SK-N-SH (cell line): ENCODE results near the gene HM13. TPM values are rescaled to one million over a fixed set of nuclear protein-coding genes. Genes with fewer than 3 reads are reported as not detected.

Experiments used
- CTCF ChIA-PET: fragments of 300-600, 350-600 bp; formaldehyde crosslinking; extraction: SDS; loops from one replicate; lab custom pipeline; 2021; lab: Yijun Ruan, JAX
- POLR2A ChIA-PET: fragments of 350-600 bp; sonication (Branson Sonifier 250); formaldehyde crosslinking; extraction: SDS; loops from one replicate; lab custom pipeline; 2020; ENCODE audit warnings: antibody characterized with exemption, inconsistent platforms; lab: Yijun Ruan, JAX
- DNase-seq: peaks from one replicate; pipeline ENCODE4 v3.0.0; 2012
- H2AFZ ChIP-seq: fragments of 200-600 bp; sonication (generic); 2 replicates; pipeline ENCODE4 v1.8.1; 2016; ENCODE audit warnings: antibody characterized with exemption, mild to moderate bottlenecking, low read depth
- H3F3A ChIP-seq: fragments of 200-600 bp; sonication (generic); replicated peaks from 2 replicates; pipeline ENCODE3; 2016; ENCODE audit warnings: antibody characterized with exemption, mild to moderate bottlenecking; ENCODE audit not compliant: insufficient read depth
- H3K27ac ChIP-seq, 2 experiments: fragments of 200-500 bp in 1 of 2; fragments of 200-600 bp in 1 of 2; sonication (Bioruptor generic) in 1 of 2; sonication (generic), shearing (Covaris generic) in 1 of 2; 2 replicates each; pipeline versions ENCODE4 v1.5.1 to v1.6.1; 2014 to 2016; ENCODE audit warnings: low read depth in 2 of 2, inconsistent platforms in 1 of 2, low read length in 1 of 2, mild to moderate bottlenecking in 1 of 2, mixed read lengths in 1 of 2
- H3K27me3 ChIP-seq: fragments of 200-600 bp; sonication (generic), shearing (Covaris generic); 2 replicates; pipeline ENCODE4 v1.6.1; 2016; ENCODE audit warnings: mixed run types; ENCODE audit not compliant: insufficient read depth
- H3K36me3 ChIP-seq, 2 experiments: fragments of 200-500 bp in 1 of 2; fragments of 200-600 bp in 1 of 2; sonication (Bioruptor generic) in 1 of 2; sonication (generic) in 1 of 2; replicated peaks in 1 of 2; 2 replicates each; pipeline versions ENCODE3 to v1.5.1; 2014 to 2016; ENCODE audit warnings: low read length in 1 of 2, mild to moderate bottlenecking in 1 of 2; ENCODE audit not compliant: insufficient read depth in 2 of 2, control insufficient read depth in 1 of 2
- H3K4me1 ChIP-seq, 2 experiments: fragments of 200-500 bp in 1 of 2; fragments of 200-600 bp in 1 of 2; sonication (Bioruptor generic) in 1 of 2; sonication (generic), shearing (Covaris generic) in 1 of 2; 2 replicates each; pipeline versions ENCODE4 v1.5.1 to v1.6.1; 2014 to 2016; ENCODE audit warnings: low read depth in 1 of 2, low read length in 1 of 2, mixed run types in 1 of 2; ENCODE audit not compliant: insufficient read depth in 2 of 2, control insufficient read depth in 1 of 2
- H3K4me2 ChIP-seq: fragments of 200-600 bp; sonication (generic), shearing (Covaris generic); 2 replicates; pipeline ENCODE4 v1.6.1; 2017; ENCODE audit warnings: mixed run types
- H3K4me3 ChIP-seq, 2 experiments: fragments of 200-500 bp in 1 of 2; fragments of 200-600 bp in 1 of 2; sonication (Bioruptor generic) in 1 of 2; sonication (generic), shearing (Covaris generic) in 1 of 2; 2 replicates each; pipeline versions ENCODE4 v1.5.1 to v1.8.1; 2014 to 2016; ENCODE audit warnings: low read depth in 2 of 2, inconsistent platforms in 1 of 2, low read length in 1 of 2, mild to moderate bottlenecking in 1 of 2, mixed read lengths in 1 of 2, moderate library complexity in 1 of 2
- H3K79me2 ChIP-seq: fragments of 200-600 bp; sonication (generic); 2 replicates; pipeline ENCODE4 v1.8.1; 2017; ENCODE audit warnings: mild to moderate bottlenecking; ENCODE audit not compliant: insufficient read depth
- H3K9ac ChIP-seq: fragments of 200-600 bp; sonication (generic); 2 replicates; pipeline ENCODE4 v1.6.1; 2017; ENCODE audit warnings: mixed run types
- H3K9me2 ChIP-seq: fragments of 200-600 bp; sonication (generic); 2 replicates; pipeline ENCODE4 v1.6.1; 2017; ENCODE audit warnings: mixed run types
- H3K9me3 ChIP-seq: fragments of 200-600 bp; sonication (generic); 2 replicates; pipeline ENCODE4 v1.6.1; 2017; ENCODE audit warnings: mixed run types, mild to moderate bottlenecking, moderate library complexity
- H4K20me1 ChIP-seq: fragments of 200-600 bp; sonication (generic); 2 replicates; pipeline ENCODE4 v1.6.1; 2017; ENCODE audit warnings: mild to moderate bottlenecking, mixed run types; ENCODE audit not compliant: insufficient read depth
- CHD2 ChIP-seq: fragments of 150-350 bp; IDR thresholded peaks from 2 replicates; pipeline ENCODE4 v1.6.1; 2018; ENCODE audit warnings: low read length; ENCODE audit not compliant: partially characterized antibody
- CTCF ChIP-seq: fragments of 200-600 bp; sonication (generic); IDR thresholded peaks from 2 replicates; pipeline ENCODE4 v1.6.1; 2017; ENCODE audit warnings: antibody characterized with exemption, mild to moderate bottlenecking, moderate library complexity
- EP300 ChIP-seq, 2 experiments: IDR thresholded peaks; 2 replicates each; pipeline versions ENCODE4 v1.4.0 to v1.6.1; 2012; ENCODE audit warnings: borderline replicate concordance in 1 of 2, low read depth in 1 of 2, low read length in 1 of 2
- FOXJ3 ChIP-seq: sonication (generic); formaldehyde crosslinking; IDR thresholded peaks from 2 replicates; pipeline ENCODE4 v1.5.1; 2020; ENCODE audit warnings: mild to moderate bottlenecking, missing genetic modification reagents
- GABPA ChIP-seq: IDR thresholded peaks from 2 replicates; pipeline ENCODE4 v1.4.0; 2012; ENCODE audit warnings: low read depth, mild to moderate bottlenecking
- GATA2 ChIP-seq: sonication (generic); formaldehyde crosslinking; IDR thresholded peaks from 2 replicates; pipeline ENCODE4 v1.5.0; 2020; ENCODE audit warnings: mild to moderate bottlenecking, missing genetic modification reagents
- MXI1 ChIP-seq: IDR thresholded peaks from 2 replicates; pipeline ENCODE4 v1.6.1; 2012; ENCODE audit warnings: mild to moderate bottlenecking, low read depth, low read length, improper control_type of control experiment
- NRF1 ChIP-seq: IDR thresholded peaks from 2 replicates; pipeline ENCODE4 v1.6.1; 2012; ENCODE audit warnings: low read depth, mild to moderate bottlenecking, low read length
- PBX3 ChIP-seq: IDR thresholded peaks from 2 replicates; pipeline ENCODE4; 2012
- POLR2AphosphoS5 ChIP-seq: IDR thresholded peaks from 2 replicates; pipeline ENCODE4 v1.6.1; 2012; ENCODE audit warnings: low read depth, low read length
- RAD21 ChIP-seq: IDR thresholded peaks from 2 replicates; pipeline ENCODE4 v1.6.1; 2012; ENCODE audit warnings: mild to moderate bottlenecking, low read length
- RCOR1 ChIP-seq: fragments of 150-350 bp; IDR thresholded peaks from 2 replicates; pipeline ENCODE4 v1.6.1; 2017; ENCODE audit warnings: antibody characterized with exemption, low read length
- SMC3 ChIP-seq: IDR thresholded peaks from 2 replicates; pipeline ENCODE4 v1.6.1; 2012; ENCODE audit warnings: low read depth, low read length, improper control_type of control experiment
- ZBTB33 ChIP-seq: IDR thresholded peaks from 2 replicates; pipeline ENCODE4 v1.4.0; 2012; ENCODE audit warnings: low read depth, borderline replicate concordance
- WGBS: methylation state at CpG from one replicate; pipeline ENCODE4 v1.1.6; 2017; ENCODE audit warnings: low lambda C conversion rate; 5-methylcytosine and 5-hydroxymethylcytosine counted together
- polyA plus RNA-seq, 3 experiments: library from polyadenylated mRNA; depleted of rRNA; stranded (reverse); fragments of >200 nt; gene quantifications; 2 replicates each; pipeline ENCODE4 v1.2.3, GENCODE V29; 2012

Gene HM13
- polyA plus RNA-seq, 1 of the 3 experiments (the other 2 are of a cell fraction): 160 TPM

- Histone ChIP-seq H3K36me3 (peaks cover 20 to 23% of the 10 kb centered on the region in 2 experiments), H3K4me2 (peak overlapping the region; percentile 49; the same call in 1 of the 2 replicates), H3K27ac (peak overlapping the region; percentile 93 to 99), H2AFZ (no peak overlapping the region), H3K27me3 (no peaks in the 10 kb centered on the region), H3K4me3 (no peak overlapping the region), H3K9me3 (no peaks in the 10 kb centered on the region), H3K4me1 (peaks cover 43 to 63% of the 10 kb centered on the region in 2 experiments), H4K20me1 (no peaks in the 10 kb centered on the region), H3K9ac (peak overlapping the region; percentile 8), H3F3A (peaks cover 58% of the 10 kb centered on the region), H3K9me2 (no peaks in the 10 kb centered on the region), H3K79me2 (peaks cover 16% of the 10 kb centered on the region; the same call in 1 of the 2 replicates)
- TF ChIP-seq PBX3 (no peak), POLR2AphosphoS5 (peak; percentile 18; the same call in 1 of the 2 replicates), EP300 (IDR thresholded peaks at IDR 0.05; ENCODE audit: borderline replicate concordance in 1 of 2, low read depth in 1 of 2, low read length in 1 of 2) (peak in 1 of 2 experiments; percentile 37; a peak in 1 of 4 replicates), GATA2 (no peak), SMC3 (no peak), MXI1 (peak; percentile 65; the same call in 1 of the 2 replicates), RCOR1 (0 out of 2 replicates have a peak, but pooled peaks have one; percentile 6), GABPA (no peak), RAD21 (0 out of 2 replicates have a peak, but pooled peaks have one; percentile 11), NRF1 (no peak), CHD2 (peak; percentile 68), ZBTB33 (no peak), FOXJ3 (CRISPR knock-in tag) (peak; percentile 81), CTCF (no peak)
- peak; percentile 80 for DNase-seq
- CTCF ChIA-PET: interaction anchor here (0.6 to 31.0 kb wide), 21 partner anchors 9 to 160 kb away, joined by 3 to 1802 read pairs (median 4); partner anchors contain the start of gene ID1
- WGBS: 65% methylated on average over 4 of the region's 5 CpGs
- POLR2A ChIA-PET: interaction anchor here (1.1 to 8.9 kb wide), 7 partner anchors 22 to 170 kb away, joined by 3 to 181 read pairs (median 8); partner anchors contain the start of genes ID1 and TPX2
These were observed 54.5 kb downstream of the HM13 start for GRCh38 chr20:31568773-31569162.
